Stimulated activated CD4-positive, alpha-beta T cell treated with anti-CD3 and anti-CD28 coated beads, TNF-alpha, amount 100 ng/mL, for 4 hours (primary cell): ENCODE results near the gene KSR1.

Experiments
- DNase-seq, 3 experiments: peaks; one replicate each; pipeline ENCODE4 v3.0.0-alpha.2; 2020; ENCODE audit warnings: low read depth in 3 of 3

The KSR1 gene

DNA sequence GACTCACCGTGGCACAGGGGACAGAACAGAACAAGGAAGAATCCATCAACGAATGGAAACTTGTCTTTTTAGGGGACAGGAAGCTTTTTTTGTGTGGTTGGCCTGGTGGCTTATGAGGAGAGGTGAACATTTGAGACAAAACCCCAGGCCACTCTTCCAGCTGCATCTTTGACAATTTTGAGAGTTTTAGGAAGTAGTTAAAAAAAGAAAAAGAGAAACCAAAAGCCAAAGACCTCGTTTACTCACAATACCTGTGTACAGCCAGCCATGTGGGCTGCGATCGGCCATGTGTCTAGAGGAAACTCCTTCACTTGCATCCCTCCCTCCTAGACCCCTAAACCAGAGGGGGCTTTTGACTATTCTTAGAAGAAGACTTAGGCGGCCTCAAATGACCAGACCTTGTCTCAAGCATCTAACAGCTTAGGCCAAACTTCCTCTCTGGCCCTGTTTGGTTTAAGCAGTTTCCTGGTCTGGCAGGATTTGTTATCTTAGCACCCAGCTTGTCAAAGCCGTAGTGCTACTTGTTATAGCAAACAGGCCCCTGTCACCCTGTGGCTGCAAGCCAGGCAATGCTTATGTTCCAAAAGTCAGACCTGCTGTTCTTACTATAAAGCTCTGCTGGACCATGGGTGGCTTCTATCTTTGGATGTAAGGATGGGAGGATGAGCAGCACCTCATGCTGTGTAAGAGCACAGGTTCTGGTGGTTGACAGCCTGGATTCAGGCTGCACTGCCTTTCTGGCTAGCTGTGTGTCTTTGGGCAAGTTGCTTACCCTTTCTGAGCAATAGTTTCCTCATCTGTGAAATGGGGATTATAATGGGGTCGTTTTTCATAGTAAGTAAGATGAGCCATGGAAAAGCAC lies 17.7 kb downstream of the KSR1 start:
- DNase-seq, result peak in 2 of 3 experiments; percentile 56 to 71

DNA sequence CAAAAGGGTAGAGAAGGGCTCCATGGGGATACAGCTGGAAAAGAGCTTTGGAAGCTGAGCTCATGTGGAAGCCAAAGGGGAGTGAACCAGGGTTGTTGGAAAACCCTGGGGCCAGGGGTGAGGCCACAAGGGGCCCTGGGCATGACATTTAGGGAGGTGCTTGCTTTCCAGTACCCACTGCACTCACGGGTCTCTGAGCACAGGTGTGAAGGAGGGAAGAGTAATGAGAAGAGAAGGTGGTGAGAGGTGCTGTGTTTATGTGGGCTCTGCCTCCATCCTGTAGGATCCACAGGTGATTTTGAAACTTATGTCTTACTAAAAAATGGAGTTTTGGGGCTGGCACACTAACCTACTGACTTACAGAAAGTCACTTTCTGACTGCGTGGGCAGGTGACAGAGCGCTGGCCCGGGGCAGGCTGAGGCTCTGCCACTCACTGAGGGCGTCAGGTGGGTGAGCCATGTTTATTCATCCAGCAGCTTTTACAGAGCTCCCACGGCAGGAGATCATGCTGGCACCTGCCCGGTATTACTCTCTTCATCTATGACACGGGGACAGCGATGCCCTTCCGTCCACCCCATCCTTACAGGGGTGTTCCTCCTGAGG lies 18.9 kb downstream of the KSR1 start:
- DNase-seq, result peak in 1 of 3 experiments; percentile 52

DNA sequence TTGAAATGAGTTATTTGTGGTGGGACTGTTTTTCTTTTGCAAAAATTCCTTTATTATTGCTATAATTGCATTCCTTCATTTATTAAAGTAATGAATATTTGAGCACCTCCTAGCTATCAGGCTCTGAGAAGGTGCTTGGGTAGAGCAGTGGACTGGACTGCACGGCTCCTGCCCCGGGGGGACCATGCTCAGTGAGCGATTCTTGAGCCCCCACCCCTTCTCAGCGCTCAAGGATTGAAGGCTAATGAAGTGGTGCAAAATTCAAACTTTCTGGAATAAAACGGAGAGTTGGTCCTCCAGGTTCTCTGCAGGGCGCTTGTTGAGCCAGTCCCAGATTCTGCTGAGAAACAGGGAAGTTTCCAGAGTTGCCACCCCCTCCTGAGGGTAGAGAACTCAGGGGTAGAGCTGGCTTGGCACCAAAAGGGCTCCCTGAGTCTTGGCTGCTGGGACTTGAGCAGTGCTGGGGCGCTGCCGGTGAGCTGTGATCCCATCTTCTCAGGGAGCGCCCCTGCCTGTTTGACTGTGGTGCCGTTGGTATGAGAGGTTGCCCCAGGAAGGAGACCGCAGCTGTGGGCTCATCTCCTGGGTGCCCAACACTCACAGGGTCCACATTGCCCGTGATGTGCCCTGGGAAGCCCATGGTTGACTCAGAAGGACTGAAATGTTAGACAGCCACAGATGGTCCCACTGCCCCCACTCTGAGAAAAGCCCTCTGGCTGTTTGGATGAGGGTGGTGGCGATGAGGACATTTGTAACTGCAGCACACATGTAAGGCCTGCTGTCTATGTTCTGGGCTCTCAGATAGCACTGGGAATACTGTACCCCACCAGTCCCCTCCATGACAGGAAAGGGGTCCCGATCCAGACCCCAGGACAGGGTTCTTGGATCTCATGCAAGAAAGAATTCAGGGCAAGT lies 20.0 kb downstream of the KSR1 start:
- DNase-seq, result no peak

DNA sequence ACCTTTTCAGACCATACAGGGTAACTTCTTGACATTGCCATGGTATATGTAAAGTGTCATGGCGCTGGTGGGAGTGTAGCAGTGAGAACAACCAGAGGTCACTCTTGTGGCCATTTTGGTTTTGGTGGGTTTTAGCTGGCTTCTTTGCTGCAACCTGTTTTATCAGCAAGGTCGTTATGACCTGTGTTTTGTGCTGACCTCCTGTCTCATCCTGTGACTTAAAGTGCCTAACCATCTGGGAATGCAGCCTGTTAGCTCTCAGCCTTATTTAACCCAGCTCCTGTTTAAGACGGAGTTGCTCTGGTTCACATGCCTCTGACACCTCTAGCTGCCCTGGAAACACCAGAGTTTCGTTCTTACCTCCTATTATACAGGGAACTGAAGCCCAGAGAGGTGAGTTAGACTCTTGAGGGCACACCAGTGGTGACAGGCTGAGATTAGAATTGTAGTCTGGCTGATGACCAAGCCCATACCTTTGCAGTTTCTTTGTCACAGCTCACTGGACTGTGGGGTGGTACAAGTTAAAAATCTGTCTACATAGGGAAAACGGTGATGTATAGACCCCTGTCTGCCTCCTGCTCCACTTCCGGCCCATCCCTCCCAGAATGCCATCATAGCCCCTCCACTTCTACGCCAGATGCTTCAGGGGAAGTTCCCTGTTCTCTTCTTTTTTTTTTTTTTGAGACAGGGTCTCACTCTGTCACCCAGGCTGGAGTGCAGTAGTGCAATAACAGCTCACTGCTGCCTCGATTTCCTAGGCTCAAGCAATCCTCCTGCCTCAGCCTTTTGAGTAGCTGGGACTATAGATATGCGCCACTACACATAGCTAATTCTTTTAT lies 21.0 kb downstream of the KSR1 start:
- no peak for DNase-seq

DNA sequence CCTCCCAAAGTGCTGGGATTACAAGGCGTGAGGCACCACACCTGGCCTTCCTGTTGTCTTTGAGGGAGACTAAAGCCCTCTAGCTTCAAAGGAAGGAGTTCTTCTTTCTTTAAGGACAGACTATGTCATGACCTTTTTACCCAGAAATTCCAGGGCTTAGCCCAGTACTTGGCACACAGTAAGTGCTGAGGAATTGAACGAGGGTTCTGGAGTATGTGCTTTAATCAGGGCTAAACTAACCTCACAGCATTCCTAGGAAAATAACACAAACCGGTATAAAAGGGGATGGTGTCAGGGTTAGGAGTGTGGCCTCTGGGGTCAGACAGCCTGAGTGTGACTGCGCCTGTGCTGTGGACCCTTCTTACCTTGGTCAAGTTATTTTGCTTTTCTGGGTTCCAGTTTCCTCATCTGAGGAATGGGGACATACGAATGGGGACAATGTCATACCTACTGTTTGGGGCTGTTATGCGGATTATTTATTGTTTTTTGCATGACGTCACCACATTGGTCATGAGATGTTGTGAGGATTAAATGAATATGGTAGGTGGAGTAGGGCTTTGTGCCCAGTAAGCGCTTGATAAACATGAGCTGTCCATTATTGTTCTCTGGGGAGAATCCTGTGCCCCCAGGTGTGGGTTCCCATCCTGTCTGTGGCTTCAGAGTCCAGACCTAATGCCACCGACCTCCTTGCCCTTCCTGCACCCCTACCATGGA lies 21.9 kb downstream of the KSR1 start:
- no peak for DNase-seq

DNA sequence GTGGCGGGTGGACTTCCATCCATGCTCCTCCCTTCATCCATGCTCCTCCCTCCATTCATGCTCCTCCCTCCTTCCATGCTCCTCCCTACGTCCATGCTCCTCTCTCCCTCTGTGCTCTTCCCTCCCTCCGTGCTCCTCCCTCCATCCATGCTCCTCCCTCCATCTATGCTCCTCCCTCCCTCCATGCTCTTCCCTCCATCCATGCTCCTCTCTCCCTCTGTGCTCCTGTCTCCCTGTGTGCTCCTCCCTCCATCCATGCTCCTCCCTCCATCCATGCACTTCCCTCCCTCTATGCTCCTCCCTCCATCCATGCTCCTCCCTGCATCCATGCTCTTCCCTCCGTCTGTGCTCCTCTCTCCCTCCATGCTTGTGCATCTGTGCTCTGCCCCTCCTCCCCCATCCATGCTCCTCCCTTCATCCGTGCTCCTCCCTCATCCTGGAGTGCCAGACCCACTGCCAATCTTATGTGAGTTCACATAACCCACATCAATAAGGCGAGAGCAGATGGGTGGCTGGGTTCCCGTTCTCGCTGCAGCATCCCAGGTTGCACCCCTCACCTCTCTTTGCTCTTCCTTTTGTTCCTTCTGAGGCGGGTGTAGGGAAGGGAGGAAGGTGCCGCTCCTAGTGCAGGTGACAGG lies 22.8 kb downstream of the KSR1 start:
- no peak for DNase-seq

DNA sequence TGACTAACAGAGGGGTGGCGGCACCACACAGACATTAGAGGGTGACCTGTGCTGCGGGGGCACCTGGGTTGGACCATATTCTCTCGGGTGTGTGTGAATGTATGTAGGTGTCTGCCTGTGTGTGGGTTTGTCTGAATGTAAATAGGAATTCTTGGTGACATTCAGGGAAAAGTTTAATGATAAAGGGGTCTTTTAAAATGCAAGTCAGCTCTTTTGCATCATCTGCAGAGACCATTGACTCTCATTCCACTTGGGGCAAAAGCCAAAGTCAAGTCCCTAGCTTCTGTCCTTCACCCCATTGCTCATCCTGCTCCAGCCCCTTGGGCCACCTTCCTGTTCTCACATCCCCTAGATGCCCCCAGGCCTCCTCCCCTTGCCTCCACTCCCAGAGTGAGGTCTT lies 23.6 kb downstream of the KSR1 start:
- DNase-seq, result no peak

DNA sequence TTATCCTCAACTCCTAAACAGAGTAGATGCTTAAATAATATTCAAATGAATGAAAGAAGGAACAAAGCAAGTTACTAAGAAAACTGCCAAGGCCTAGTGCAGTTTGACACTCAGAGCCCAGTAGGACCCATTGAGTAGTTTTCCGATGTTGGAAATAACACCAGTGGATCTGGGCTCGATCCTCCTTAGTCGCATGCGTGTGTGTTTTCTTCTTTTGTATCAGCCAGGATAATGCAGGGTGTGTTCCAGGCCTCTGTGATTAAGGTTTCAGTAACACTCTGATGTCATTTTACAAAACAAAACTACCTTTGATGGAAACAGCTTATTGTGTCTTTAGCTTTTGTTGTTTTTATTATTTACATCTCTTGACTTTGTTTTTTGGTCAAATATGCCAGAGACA lies 24.5 kb downstream of the KSR1 start:
- DNase-seq, result no peak

DNA sequence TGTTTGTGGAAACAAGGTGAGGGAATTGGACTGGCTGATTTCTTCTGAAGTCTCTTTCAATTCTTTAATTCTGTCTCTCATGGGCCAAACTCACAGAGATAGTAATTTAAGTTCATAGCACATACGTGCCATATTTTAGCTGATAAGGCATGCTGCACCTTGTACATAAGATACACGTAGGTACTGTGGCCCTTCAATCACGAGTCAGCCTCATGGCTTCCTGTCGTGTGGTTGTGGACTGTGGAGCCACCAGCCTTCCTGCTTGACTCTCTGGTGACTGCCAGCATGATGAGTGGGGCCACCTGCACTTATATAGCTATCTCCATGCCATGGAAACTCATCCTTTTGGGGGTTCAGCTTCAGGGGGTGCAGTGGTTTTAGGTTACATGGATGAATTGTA lies 25.1 kb downstream of the KSR1 start:
- no peak for DNase-seq

DNA sequence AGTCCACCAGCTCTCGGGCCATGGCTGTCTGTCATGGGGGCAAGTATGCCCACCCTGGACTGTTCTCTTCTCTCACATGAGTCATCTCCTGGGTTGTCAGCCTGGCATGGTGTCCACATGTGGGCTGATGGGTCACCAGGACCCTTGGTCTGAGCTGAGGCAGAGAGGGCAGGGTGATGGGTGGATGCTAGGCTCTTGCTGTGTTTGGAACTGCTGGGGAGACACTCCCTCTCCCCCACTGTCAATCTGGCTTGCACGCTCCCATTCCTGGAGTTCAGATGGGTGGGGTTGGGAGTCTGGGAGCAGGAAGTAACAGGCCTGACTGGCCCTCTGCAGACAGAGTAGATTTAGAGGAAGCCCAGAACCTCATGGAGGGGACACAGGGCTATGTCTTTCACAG lies 28.9 kb downstream of the KSR1 start:
- no peak for DNase-seq

DNA sequence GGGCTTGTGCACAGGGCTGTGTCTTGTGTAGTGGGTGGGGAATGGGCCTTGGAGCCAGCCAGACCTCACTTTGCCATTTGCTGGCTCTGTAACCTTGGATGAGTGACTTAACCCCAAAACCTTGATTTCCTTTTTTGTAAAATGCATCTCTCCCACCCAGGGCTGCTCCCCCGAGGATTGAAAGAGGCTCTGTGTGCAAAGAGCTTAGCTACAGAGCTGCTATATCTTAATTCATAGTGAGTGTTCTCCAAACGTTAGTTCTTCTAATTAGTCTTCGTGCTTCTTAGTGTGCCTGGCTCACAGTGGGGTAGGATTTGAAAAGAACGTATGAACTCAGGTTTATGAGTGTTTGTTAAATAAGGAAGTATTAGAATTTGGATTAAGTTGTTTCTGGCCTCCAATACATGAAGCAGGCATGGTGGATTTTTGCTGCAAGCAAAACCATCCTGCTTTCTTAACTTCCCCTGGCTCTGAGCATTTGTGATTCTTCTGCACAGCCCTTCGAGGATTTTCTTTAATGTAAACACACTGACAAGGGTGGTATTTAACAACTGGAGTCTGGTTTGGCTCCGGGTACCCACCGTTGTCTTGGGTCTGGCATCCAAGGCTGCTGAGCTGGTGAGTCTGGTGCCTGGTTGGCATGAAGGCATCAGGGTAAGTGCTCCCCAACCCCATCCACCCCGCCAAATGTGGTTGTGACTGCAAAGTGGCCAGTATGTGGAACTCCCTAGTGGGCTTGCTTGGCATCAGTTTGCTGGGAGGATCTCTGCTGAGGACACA lies 29.7 kb downstream of the KSR1 start:
- DNase-seq, result no peak

DNA sequence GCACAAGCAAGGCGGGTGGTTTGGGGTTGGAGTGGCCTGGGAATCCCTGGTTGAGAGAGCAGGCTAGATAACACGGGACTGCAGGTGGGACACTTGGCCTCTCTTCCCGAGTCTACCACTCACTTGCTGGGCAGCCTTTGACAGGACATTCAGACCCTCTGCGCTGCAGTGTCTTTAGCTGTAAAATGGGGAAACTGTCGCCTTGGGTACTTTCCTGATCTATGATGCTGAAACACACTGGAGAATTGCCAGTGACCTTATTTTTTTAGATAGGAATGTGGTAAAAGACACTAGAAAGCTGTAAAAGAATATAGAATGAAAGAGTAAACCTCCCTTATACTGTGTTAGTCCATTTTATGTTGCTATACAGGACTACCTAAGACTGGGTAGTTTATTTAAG lies 30.5 kb downstream of the KSR1 start:
- DNase-seq, result no peak

DNA sequence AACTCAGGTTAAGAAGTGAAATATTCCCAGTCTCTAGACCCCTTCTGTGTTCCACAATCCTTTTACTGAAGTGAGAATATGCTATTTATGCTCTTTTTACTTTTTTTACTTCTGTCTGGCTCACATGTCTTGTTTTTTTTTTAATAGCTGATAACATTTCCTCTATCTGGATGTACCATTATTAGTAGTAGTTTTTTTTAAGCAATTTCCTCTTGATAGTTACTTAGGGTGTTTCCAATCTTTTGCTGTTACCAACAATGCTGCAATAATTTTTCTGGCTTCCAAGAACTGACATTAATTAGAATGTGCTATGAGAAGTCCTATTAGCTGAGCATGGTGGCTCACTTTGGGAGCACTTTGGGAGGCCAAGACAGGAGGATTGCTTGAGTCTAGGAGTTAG lies 32.0 kb downstream of the KSR1 start:
- DNase-seq, result no peak

DNA sequence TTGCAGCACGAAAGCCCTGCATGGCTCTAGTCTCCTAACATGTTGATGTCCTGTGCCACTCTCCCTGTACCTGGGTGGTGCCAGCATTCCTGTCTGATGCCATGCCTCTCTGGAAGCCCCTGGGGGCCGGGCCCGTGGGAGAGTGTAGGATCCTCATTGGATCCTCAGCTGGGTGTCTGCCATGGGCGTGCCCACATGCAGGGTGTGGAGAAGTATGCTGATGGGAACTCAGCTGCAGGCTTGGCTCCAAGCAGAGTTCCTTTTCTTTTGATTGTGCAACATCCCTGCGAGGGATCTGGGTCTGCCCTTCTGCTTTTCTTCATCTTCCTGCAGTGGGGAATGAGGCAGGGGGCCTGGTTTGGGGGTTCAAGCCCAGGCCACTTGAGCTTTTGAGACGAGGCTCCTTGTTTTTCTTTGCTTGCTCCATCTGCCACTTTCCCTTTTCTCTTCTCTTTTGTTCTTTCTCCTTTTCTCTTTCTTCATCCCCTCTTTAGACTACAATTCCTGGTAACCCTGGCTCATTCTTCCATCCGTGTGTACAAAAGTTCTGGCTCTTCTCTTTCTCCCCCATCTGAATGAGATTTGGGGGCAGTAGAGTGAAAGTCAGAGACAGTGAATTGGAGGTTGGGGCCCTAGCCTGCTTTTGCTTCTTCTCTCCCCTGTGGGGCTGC lies 32.9 kb downstream of the KSR1 start:
- no peak for DNase-seq

DNA sequence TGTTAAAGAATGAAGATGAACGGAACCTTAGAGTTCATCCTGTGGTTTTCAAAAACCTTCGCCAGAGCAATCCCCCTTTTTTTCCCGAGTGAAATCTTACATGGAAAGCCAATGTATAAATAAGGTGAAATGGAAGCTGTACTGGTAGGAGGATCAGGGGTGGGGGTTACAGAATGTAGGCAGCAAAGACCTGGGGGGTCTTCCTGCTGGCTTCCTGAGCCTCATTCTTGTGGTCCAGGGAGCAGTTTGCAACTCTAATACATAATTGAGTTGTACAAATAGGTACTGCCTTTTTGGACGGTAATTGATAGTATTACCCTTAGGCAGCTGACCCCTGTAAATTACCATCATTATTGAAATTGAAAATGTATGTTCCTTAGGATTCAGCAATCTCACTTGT lies 34.1 kb downstream of the KSR1 start:
- DNase-seq, result no peak

DNA sequence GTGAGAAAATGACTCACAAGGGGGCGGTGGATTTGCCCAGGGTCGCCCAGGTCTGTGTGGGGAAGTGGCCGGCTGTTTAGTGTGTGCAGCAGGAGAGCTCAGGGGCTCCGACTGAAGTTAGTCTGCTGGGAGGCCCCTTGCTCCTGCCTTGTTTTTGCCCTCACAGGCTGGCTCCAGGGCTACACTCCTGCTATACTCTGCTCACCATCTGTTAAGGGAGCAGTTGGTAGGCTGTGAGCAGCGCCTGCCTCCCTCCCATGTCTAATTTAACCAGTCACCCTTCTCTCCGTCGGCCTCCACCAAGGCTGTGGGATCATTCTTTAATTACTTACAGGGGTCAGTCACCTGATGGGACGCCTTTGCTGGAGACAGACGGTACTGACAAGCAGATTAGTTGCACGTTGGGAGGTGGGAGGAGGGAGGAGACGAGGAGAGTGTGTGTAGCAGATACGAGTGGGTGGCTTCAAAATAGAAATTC lies 35.5 kb downstream of the KSR1 start:
- DNase-seq, result no peak

DNA sequence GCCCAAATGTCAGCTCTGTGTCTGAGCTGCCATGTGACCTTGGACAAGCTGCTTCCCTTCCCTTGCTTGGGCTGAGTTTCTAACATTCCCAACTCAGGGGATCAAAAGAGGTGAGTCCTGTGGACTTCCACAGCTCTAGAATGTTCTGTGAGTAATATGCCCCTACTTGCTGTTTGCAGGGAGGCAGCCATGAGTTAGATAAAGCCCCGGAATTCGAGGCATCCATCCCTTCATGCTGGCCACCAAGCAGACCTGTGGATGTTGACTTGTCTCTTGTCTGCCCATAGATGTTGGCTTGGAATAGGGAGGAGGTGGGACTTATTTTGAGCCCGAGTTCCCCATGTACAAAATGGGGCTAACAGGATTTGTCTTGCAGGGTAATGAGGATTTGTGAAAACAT lies 36.2 kb downstream of the KSR1 start:
- DNase-seq, result no peak

DNA sequence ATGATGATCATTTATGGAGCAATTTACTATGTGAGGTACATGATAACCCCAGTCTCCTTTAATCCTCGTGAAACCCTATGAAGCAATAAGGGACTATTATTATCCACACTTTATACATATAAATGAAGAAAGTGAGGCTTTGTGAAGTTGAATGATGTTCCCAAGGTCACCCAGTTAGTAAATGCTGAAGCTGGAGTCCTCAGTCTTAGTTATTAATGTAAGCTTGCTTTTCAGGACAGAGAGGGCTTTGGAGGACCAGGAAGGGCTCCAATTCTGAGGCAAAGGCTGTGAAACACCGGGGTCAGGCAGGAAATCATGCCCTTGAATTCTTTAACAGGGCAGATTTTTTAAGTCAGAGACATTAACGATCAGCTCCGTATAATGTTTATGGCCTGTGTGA lies 36.8 kb downstream of the KSR1 start:
- DNase-seq, result no peak
